Endothelial cell of umbilical vein (primary cell): Measurements from ENCODE around the gene ARMH3.

Experiments
- CTCF ChIP-seq, 2 donors: IDR thresholded peaks; 1 replicate in 1 of 2; 2 replicates in 1 of 2; pipeline ENCODE4 v1.5.1; 2011; ENCODE audit warnings: low read length in 2 of 2, mild to moderate bottlenecking in 2 of 2, moderate library complexity in 2 of 2, control low read depth in 1 of 2, inconsistent platforms in 1 of 2, low read depth in 1 of 2; ENCODE audit not compliant: insufficient read depth in 1 of 2; ENCODE audit errors: extremely low read depth in 1 of 2
- EZH2 ChIP-seq: IDR thresholded peaks from 2 replicates; pipeline ENCODE4 v1.6.1; 2012; ENCODE audit warnings: borderline replicate concordance, low read depth, mild to moderate bottlenecking, moderate library complexity, low read length, inconsistent platforms; ENCODE audit not compliant: severe bottlenecking
- POLR2A ChIP-seq: IDR thresholded peaks from 2 replicates; pipeline ENCODE4 v1.6.1; 2012; ENCODE audit warnings: low read depth, mild to moderate bottlenecking, control low read depth, low read length
- POLR2AphosphoS5 ChIP-seq: IDR thresholded peaks from 2 replicates; pipeline ENCODE4 v1.6.1; 2012; ENCODE audit warnings: low read depth, mild to moderate bottlenecking, control low read depth, low read length, moderate library complexity; ENCODE audit not compliant: insufficient read depth

- TF ChIP-seq EZH2 = no peak
- peak; percentile 18 for TF ChIP-seq POLR2AphosphoS5
- no peak for TF ChIP-seq POLR2A
- TF ChIP-seq CTCF (IDR thresholded peaks at IDR 0.05; ENCODE audit: extremely low read depth in 1 of 2, insufficient read depth in 1 of 2, low read depth in 1 of 2, low read length in 2 of 2) = peak; percentile 85 to 94
Measured at GRCh38 chr10:102009801-102010425, 46.1 kb downstream of the ARMH3 start.
